Ovary (tissue), 9 donors: Measurements from ENCODE around the gene KDM8. TPM values are rescaled to one million over a fixed set of nuclear protein-coding genes. Genes with fewer than 3 reads are reported as not detected.

Source experiments
- DNase-seq, 5 donors: peaks; one replicate each; pipeline ENCODE4 v3.0.0-alpha.2; 2019 to 2020
- H3K27ac ChIP-seq, 2 donors: fragments of 200-600 bp; one replicate each; pipeline versions ENCODE4 v1.5.1 to v1.8.0; 2019 to 2022
- H3K27me3 ChIP-seq: fragments of 200-600 bp; one replicate; pipeline ENCODE4 v1.8.0; 2022
- H3K36me3 ChIP-seq: fragments of 200-600 bp; sonication (generic); one replicate; pipeline ENCODE4 v1.5.1; 2019
- H3K4me1 ChIP-seq: one replicate; pipeline ENCODE4 v1.8.1; 2013; ENCODE audit warnings: mild to moderate bottlenecking, moderate library complexity; ENCODE audit not compliant: insufficient read depth
- H3K4me3 ChIP-seq: fragments of 200-600 bp; sonication (generic); one replicate; pipeline ENCODE4 v1.5.1; 2017
- H3K9me3 ChIP-seq, 2 donors: fragments of 200-600 bp in 1 of 2; sonication (generic) in 1 of 2; one replicate each; pipeline versions ENCODE4 v1.5.1 to v1.8.1; 2013 to 2019; ENCODE audit warnings: mild to moderate bottlenecking in 1 of 2, moderate library complexity in 1 of 2
- EP300 ChIP-seq: sonication (generic); formaldehyde crosslinking; IDR thresholded peaks from one replicate; pipeline ENCODE4 v1.6.1; 2017; ENCODE audit warnings: antibody characterized with exemption
- POLR2A ChIP-seq: fragments of 450-650 bp; IDR thresholded peaks from one replicate; pipeline ENCODE4 v1.6.1; 2017; ENCODE audit warnings: antibody characterized with exemption, mild to moderate bottlenecking, moderate library complexity
- WGBS, 3 donors: extraction: QIAGEN DNeasy Blood & Tissue Kit in 1 of 3; methylation state at CpG; one replicate each; pipeline versions ENCODE4 v1.1.5 to v1.1.7; 2013 to 2017; 5-methylcytosine and 5-hydroxymethylcytosine counted together
- intact Hi-C, 4 donors: fragments of 100-400 bp; cut with DNase I; formaldehyde crosslinking; loops; one replicate each; pipeline versions ENCODE4 v1.11.0 to v1.15.1; 2022 to 2023
- polyA plus RNA-seq, 2 donors: library from polyadenylated mRNA; stranded (reverse); fragments of 200-250 nt in 1 of 2; fragments of 350-450 nt in 1 of 2; fragmentation: Illumina TruSeq in 1 of 2; extraction: RNeasy Lipid Tissue Mini Kit (QIAGEN cat#74804) in 1 of 2; gene quantifications; one replicate each; pipeline ENCODE4 v1.2.3, GENCODE V29; 2013 to 2014
- total RNA-seq, 7 donors: library from RNA; depleted of rRNA in 2 of 7; stranded (reverse); fragments of >200 nt in 2 of 7; fragmentation: NEBNext Ultra II Directional in 3 of 7; extraction: Animal tissue kit (Norgen Biotek cat#: 25700) in 3 of 7; gene quantifications; one replicate each; pipeline versions ENCODE4 v1.1.0 to v1.2.4, GENCODE V29; 2016 to 2023
- TF ChIP-seq, protein P1 (sequence below), 3 donors: fragments of 450-650 bp in 2 of 3; fragments of 200-600 bp in 1 of 3; IDR thresholded peaks; one replicate each; pipeline versions ENCODE4 v1.5.1 to v1.8.0; 2016 to 2022; ENCODE audit warnings: antibody characterized with exemption in 3 of 3, mild to moderate bottlenecking in 1 of 3
- donor health status: DM: no; HTN: no; CAD: no; lungs with moderate emphysema.
- donor health status: DM: no; HTN: no; CAD: no.
- donor health status: Bipolar disorder and iron deficiency.
- donor health status: DM: yes; HTN: yes; CAD: no.
- donor health status: DM: no; HTN: no; CAD: no.
- donor health status: DM: yes; HTN: yes; CAD: no.

KDM8 gene
- total and polyA plus RNA-seq, 9 donors, result 3.7 to 11.0 (median 5.0) TPM

GRCh38 chr16:27171584-27171983, 31.7 kb upstream of the KDM8 start:
- H3K4me1 ChIP-seq, result no peaks in the 10 kb centered on the region
- no peak overlapping the region for H3K27ac ChIP-seq
- H3K4me3 ChIP-seq, result no peak overlapping the region
- TF ChIP-seq, protein P1, sequence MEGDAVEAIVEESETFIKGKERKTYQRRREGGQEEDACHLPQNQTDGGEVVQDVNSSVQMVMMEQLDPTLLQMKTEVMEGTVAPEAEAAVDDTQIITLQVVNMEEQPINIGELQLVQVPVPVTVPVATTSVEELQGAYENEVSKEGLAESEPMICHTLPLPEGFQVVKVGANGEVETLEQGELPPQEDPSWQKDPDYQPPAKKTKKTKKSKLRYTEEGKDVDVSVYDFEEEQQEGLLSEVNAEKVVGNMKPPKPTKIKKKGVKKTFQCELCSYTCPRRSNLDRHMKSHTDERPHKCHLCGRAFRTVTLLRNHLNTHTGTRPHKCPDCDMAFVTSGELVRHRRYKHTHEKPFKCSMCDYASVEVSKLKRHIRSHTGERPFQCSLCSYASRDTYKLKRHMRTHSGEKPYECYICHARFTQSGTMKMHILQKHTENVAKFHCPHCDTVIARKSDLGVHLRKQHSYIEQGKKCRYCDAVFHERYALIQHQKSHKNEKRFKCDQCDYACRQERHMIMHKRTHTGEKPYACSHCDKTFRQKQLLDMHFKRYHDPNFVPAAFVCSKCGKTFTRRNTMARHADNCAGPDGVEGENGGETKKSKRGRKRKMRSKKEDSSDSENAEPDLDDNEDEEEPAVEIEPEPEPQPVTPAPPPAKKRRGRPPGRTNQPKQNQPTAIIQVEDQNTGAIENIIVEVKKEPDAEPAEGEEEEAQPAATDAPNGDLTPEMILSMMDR (IDR thresholded peaks at IDR 0.05), result no peak
- TF ChIP-seq POLR2A (no peak), EP300 (no peak)
- no peaks in the 10 kb centered on the region for H3K36me3 ChIP-seq
- 45 to 67% (median 65%) methylated on average over 4 of the region's 4 CpGs for WGBS, 3 donors
- DNase-seq, result no peak
- H3K9me3 ChIP-seq, result no peaks in the 10 kb centered on the region
- intact Hi-C loops, result loop anchor here in 3 of 4 donors (10.0 kb wide), 3 partner anchors 193 to 283 kb away; no protein-coding TSS in a partner anchor
- H3K27me3 ChIP-seq, result no peaks in the 10 kb centered on the region

DNA sequence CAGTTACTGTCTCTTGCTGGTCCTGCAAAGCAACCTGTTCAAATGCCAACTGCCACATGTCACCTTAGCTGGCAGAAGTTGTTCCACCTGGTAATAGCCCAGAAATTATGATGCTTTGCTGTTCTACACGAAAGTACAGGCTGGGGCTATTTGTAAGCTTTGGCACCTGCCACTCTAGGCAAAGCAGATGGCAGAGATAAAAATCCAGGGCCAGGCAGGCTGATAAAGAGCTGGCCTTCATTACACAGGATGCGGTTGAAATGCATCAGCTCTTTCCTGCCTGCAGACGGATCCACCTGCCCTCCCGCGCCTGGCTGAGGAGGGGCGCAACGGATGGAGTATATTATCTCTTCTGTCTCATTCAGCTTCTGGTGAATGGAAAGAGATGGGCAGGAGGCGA, 29.3 kb upstream of the KDM8 start:
- no peak overlapping the region for H3K4me3 ChIP-seq
- no peak for DNase-seq
- no peaks in the 10 kb centered on the region for H3K4me1 ChIP-seq
- TF ChIP-seq POLR2A (no peak), EP300 (no peak)
- TF ChIP-seq, protein P1 (IDR thresholded peaks at IDR 0.05), result no peak
- intact Hi-C loops, result loop anchor here in 3 of 4 donors (10.0 kb wide), 3 partner anchors 191 to 281 kb away; no protein-coding TSS in a partner anchor
- 5 to 10% (median 7%) methylated on average over 8 of the region's 8 CpGs for WGBS, 3 donors
- no peak overlapping the region for H3K27ac ChIP-seq
- no peaks in the 10 kb centered on the region for H3K27me3 ChIP-seq
- no peaks in the 10 kb centered on the region for H3K9me3 ChIP-seq
- no peaks in the 10 kb centered on the region for H3K36me3 ChIP-seq

GRCh38 chr16:27174798-27175197, 28.5 kb upstream of the KDM8 start:
- Histone ChIP-seq H3K4me3 (no peak overlapping the region), H3K27ac (no peak overlapping the region), H3K36me3 (no peaks in the 10 kb centered on the region), H3K9me3 (no peaks in the 10 kb centered on the region), H3K27me3 (no peaks in the 10 kb centered on the region), H3K4me1 (peaks cover 4% of the 10 kb centered on the region)
- intact Hi-C loops, result loop anchor here in 3 of 4 donors (5.0 to 10.0 kb wide), 4 partner anchors 190 to 280 kb away; no protein-coding TSS in a partner anchor
- DNase-seq, result no peak
- TF ChIP-seq EP300 (no peak), POLR2A (no peak)
- TF ChIP-seq, protein P1 (IDR thresholded peaks at IDR 0.05), result no peak
- WGBS, 3 donors, result 35 to 44% (median 40%) methylated on average over 6 of the region's 6 CpGs

DNA sequence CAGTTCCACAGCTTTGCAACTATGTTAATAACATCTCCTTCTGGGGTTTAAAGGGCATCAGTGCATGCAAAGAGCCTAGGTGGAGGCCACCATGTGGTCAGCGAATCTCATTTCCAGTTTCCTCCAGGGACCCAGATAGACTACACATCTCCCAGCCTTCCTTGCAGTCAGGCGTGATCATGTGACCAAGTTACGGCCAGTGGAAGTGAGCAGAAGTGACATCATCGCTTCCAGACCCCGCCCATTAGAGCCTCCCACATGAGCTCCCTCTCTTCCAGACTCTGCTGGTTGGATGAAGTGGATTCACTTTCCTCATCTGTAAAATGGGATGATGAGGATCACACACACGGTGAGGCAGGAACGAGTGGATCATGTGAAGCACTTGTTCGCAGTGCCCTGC, 27.4 kb upstream of the KDM8 start:
- H3K4me3 ChIP-seq, result no peak overlapping the region
- intact Hi-C loops, result loop anchor here in 3 of 4 donors (5.0 to 10.0 kb wide), 4 partner anchors 189 to 279 kb away; no protein-coding TSS in a partner anchor
- TF ChIP-seq, protein P1 (IDR thresholded peaks at IDR 0.05), result no peak
- TF ChIP-seq POLR2A (no peak), EP300 (no peak)
- WGBS, 3 donors, result 86 to 90% (median 87%) methylated on average over 8 of the region's 8 CpGs
- H3K27me3 ChIP-seq, result no peaks in the 10 kb centered on the region
- no peak overlapping the region for H3K27ac ChIP-seq
- no peak for DNase-seq
- H3K4me1 ChIP-seq, result peaks cover 4% of the 10 kb centered on the region
- H3K36me3 ChIP-seq, result no peaks in the 10 kb centered on the region
- no peaks in the 10 kb centered on the region for H3K9me3 ChIP-seq
